ENCODE results near the gene CRACR2A.

CRACR2A gene

DNA sequence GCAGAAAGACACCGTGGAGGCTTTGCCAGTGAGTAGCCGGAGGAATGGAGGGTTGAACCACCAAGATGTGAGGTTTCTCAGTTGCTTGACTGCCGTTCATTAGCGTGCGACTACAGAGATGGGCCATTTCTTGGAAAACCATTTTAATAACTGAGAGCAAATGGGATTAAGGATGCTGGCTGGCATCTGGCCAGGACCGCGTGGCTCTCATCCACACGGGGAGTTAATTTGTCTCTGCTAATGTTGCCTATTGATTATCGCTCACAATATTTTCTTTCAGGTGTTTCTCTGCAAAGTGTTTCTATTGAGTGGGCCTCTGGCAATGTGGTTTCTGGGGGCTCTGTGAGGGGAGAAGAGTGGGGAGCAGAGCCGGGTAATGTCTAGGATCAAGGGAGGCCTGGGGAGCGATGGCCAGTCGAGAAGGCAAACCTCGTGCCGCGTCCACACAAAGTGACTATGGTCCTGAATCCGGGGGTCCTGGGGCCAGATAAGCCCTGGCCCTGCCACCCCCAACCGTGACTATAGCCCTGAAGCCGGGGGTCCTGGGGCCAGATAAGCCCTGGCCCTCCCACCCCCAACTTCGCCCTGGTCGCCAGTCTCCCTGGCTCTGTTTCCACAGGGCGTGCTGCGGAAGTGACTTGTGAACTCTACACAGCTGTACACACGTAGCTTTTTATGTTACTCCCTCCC is 151.3 kb downstream of the CRACR2A start:
- in situ Hi-C loops (cut with MboI; ENCODE audit: low sequenced_read_pairs), result no loop called here

DNA sequence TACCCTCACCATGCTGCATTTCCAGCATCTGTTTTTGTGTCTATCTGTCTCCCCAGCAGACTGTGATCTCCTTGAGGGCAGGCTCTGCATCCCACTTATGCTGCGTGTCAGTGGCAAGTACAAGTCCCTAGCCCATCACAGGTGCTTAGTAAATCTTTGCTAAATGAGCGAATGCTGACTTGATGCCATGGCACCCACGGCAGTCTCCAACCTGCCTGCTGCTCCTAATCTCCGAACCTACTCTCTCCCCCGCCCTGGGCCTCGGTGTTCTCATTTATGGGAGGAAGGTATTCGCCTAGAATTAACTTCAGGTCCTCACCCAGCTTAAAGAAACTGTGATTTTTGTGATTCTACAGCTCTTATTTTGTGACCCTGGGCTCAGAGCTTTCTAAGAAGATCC is 152.0 kb downstream of the CRACR2A start:
- in situ Hi-C loops (cut with MboI; ENCODE audit: low sequenced_read_pairs), result no loop called here

DNA sequence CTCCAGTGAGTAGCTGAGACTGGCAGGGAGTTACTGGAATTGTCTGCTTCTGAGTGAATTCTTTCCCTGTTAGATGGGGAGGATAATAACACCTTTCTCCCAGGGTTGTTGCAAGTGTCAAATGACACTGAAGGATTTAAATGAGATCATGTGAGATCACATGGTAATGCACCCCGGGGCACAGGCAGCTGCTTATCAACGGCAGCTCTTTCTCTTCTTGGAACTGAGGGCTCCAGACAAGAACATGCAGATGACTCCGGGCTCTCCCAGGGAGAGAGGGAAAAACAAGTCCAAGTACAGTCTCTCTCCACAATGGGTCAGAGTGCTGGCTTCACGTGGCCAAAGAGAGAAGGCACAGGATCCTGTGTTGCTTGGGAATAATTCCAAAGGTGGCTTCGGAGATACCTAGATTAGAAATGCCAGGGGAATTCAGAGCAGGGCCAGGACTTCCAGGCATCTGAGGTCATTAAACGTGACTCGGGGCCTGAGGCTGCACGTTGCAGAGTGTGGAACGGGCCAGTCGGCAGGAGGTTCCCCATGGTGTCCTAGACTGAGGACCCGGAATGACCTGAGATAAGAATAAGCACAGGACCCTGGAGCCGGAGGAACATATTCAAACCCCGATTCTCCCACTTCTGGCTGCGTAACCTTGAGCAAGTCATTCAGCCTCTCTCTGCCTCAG is 152.7 kb downstream of the CRACR2A start:
- in situ Hi-C loops (cut with MboI; ENCODE audit: low sequenced_read_pairs), result no loop called here

DNA sequence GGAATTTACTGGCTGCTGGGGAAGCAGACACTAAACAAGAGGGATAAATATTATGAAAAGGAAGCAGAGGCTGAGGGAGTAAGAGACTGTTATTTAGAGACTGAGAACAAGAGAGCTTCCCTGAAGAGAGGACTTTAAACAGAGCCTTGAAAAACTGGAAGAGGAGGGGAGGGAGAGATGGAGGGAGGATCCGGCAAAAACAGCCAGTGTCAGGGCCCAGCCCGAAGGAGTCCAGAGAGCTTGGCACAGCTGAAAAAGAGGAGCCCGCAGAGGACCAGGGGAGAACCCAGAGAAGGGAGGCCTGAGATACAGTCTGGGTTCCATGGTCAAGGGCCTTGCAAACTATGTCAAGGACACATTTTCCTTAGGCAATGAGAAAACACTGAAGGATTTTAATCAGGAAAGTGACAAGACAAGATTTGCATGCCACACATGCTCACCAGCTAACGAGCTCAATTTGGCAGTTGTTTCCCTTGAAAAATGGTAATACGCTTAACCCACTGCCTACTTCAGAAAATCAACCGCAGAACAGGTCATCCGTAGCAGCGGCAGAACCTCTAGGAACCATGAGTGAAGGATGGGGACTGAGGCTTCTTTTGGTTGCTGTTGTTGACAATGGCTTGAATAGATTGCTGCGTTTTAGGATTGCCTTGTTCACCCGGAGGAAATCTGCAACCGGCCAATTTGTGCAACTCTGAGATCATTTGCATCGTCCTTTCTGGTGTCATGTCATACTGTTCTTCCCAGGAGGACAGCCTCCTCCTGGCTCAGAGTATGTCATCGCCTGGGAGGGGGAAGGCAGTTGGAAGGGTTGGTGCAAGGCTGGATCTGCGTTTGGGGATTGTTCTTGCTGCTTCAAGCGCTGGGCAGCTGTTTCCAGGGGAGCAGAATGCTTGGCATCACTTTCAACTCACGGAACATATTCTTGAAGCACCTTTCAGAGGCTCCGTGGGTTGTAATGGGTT is 153.7 kb downstream of the CRACR2A start:
- in situ Hi-C loops (cut with MboI; ENCODE audit: low sequenced_read_pairs), result no loop called here

DNA sequence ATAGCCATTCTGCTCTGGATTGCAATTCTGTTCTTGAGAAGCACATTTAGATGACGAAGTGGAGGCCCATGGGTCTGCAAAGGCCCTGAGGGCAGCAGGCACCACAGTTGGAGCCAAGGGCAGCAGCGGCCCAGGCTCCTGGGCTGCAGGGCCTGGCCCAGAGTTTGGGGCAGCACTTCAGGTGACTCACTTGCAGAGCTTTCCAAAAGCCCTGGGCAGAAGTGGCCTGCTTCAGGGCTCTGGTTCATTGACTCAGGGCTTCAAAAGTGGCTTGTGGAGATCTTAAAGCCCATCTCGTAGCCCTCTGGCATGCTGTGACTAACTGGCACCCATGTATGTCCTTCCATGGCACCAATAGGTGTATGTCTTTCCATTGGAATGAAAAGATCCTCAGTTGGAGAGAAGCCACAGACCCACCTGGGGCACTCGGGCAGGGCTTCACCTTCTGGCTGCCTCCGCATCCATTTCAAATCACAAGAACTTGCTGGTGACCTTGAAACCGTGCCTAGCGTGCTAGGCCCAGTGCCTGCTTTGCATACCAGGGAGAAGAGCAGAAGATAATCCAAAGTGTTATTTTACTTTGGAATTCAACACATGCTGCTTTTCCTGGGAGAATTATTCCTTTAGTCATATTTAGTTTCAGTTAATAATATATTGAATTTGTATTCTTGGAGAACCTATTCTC is 155.2 kb downstream of the CRACR2A start:
- in situ Hi-C loops (cut with MboI; ENCODE audit: low sequenced_read_pairs), result no loop called here

DNA sequence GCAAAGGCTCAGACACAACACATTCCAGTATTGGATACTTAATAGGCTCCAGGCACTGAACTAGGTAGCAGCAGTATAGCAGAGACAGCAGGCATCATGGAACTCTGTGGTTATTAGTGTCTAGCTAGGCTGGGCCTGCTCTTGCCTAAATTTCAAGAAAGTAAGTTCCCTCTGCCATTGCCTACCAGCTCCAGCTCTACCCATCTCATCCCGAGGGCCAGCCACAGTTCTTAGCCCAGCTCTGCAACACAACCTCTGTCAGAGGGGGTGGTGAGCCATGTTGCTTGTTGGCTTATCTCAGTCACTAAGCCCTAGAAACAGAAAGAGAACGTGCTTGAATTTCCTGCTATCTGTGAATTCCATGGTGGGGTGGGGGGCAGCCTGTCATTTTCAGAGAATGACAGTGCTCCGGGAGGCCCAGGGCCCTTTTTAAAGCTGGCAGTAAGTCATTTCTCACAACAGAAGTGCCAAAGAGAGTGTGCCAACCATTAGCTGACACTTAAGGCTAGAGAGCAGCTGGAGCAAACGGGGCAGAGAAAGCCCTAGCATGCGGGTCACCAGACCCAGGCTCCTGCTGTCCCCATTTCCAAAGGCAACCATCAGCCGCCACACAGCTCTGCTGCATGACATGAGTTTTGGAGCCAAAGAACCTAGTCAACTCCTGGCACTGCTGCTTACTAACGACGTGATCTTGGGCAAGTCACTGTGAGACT is 156.1 kb downstream of the CRACR2A start:
- in situ Hi-C loops (cut with MboI; ENCODE audit: low sequenced_read_pairs), result no loop called here

DNA sequence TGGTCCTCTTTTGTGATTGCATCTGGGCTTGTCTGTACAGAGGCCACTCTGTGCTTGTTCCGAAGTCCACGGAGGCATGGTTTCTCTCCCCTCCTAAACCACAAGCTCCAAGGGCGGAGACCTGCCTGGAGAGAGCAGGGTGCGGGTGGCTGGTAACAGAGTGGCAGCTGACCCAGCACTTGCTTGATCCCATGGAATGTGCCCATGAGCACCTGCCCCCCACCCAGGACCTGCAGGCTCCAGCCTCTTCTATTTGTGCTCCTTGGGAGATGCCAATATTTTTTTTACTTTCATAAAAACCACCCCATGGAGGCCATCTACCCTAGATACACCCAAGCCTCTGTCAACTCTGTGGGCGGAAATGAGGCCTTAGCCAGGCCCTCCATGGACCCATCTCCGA is 157.2 kb downstream of the CRACR2A start:
- in situ Hi-C loops (cut with MboI; ENCODE audit: low sequenced_read_pairs), result no loop called here

DNA sequence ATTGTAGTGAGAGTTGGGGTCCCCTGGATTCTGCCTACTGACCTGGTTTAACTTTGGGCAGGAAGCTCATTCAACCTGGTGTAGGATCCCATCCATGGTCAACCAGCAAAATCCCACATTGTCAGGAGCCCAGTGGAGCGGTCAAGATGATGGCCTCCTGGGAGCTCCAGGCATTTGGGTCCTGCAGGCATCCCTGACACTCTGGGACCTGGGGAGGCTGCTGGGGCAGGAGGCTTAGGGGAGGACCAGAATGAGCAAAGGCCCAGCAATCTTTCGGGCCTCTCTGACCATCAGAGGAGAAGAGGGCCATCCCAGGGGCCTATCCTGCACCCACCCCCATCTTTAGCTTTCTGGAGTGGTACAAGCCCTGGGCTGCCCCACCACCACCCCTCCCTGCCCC is 157.9 kb downstream of the CRACR2A start:
- in situ Hi-C loops (cut with MboI; ENCODE audit: low sequenced_read_pairs), result no loop called here

DNA sequence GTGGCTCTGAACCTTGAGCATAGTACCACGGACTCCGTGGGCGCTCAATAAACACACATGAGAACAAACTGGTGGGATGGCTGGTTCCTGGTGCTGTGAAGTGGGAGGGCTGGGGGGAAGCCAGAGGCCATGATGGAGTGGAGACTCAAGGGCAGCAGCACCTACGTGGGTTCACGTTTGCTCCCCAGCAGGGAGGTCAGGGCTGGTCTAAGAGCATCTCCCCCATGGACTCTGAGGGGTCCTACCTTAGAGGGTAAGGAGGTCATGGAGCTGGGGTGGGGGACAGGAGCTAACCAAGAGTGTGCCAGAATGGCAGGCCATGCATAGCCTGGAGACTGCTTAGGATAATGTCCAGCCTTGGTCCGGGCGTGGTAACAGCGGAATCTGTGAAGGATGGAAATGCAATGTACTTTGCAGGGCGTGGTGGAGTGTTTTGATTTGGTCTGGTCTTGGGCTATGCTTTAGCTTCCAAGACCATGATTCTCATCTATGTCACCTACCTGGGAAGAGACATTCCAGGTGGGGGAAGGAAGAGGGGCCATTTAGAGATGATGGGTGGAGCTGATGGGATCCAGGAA is 158.9 kb downstream of the CRACR2A start:
- in situ Hi-C loops (cut with MboI; ENCODE audit: low sequenced_read_pairs), result no loop called here

DNA sequence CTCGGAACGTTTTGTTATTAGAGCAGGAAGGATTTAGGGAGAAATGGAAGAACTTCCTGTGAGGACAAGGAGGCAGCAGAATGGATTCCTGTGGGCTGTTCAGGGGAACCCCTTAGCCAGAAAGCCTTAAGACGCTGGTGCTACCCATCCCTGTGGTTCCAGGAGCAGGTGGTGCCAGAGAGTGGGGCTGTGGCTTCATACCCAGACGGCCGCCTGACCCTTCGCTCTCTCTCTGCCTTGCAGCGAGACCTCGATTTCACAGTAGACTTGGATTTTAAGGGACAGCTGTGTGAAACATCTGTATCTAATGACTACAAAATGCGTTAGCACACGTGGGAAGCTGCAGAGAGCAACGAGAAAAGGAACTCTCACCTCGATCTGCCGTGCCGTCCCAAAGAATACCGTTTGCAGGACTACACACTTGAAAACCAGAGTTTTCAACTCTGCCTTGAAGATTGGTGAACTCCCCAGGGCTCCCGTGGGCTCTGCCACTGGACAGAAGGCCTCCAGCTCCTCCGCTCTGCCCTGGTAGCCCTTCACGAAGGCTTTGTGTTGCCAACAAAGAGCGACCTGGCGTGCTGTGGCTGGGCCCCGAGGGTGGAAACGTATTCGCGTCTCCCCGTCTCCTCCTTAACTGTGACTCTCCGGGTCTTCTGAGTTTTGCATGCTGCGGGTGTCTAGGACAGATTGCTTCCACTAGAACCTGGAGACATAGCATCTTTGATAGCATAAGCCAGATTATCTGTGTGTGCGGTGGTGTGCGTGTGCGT is 159.9 kb downstream of the CRACR2A start:
- in situ Hi-C loops (cut with MboI; ENCODE audit: low sequenced_read_pairs), result no loop called here

DNA sequence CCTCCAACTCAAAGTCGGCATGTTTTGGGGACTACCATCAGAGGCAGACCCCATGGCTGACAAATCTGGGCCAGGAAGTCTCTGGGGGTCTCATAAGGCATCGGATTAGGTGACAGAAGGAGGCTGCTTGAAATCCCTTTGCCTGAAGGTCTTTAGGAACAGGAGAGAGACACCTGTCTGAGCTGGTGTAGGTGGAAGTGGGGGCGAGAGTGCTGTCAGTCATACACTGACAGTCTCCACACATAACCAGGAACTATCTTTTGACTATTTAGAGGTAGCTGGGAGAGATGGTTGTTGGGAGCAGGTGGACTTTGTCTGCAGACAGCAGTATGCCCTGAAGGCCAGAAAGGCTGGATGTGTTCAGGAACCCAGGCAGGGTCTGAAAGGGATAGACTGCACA is 163.2 kb downstream of the CRACR2A start:
- in situ Hi-C loops (cut with MboI; ENCODE audit: low sequenced_read_pairs), result no loop called here

DNA sequence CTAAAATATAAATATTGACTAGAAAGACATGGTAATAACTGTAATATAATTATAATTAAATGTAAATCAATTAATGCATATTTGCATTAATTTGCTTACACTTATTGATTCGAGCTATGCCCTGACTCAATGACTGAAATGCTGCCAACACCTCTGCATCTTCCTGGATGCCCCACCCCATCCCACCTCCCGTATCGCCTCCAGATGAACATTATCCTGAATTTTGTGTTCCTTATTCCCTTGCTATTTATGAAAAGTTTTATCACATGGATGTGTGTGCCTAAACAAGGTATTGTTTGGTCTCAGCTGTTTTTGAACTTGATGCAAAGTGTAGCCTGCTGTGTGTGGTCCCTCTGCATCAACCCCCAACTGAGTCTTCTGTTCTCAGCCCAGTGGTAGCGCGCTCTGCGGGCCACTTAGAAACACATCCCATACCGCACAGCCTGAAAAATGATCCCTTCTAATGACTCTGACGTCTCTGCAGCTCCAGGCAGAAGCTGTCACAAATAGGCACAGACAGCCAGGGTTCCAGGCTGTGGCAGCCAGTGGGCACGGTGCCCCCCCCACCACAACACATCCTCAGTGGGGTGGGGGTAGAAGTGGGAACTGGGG is 165.4 kb downstream of the CRACR2A start:
- in situ Hi-C loops (cut with MboI; ENCODE audit: low sequenced_read_pairs), result no loop called here

DNA sequence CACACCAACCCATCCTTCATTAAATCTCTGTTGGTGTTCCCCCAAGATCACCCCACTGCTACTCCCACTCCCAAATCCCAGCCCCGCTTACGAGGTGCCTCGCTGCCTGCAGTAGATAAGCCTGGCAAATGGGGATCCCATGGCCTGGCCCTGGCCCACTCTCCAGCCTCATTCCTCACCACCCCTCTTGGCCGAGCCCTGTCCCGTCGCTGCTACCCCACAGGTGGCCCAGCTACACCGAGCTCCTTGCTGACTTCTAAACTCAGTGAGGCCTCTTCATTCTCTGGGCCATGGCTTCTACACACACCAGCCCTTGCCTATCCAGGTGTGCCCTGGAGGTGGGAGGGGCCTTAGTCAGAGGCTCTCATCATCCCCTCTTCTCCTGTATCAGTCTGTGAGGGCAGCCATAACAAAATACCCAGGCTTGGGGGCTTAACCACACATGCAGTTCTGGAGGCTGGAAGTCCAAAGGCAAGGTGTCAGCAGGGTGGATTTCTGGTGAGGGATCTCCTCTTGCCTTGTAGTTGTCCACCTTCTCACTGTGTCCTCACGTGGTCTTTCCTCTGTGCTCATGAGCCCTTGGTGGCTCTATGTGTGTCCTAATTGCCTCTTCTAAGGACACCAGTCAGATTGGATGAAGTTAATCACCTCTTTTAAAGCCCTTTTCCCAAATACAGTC is 169.1 kb downstream of the CRACR2A start:
- in situ Hi-C loops (cut with MboI; ENCODE audit: low sequenced_read_pairs), result no loop called here

DNA sequence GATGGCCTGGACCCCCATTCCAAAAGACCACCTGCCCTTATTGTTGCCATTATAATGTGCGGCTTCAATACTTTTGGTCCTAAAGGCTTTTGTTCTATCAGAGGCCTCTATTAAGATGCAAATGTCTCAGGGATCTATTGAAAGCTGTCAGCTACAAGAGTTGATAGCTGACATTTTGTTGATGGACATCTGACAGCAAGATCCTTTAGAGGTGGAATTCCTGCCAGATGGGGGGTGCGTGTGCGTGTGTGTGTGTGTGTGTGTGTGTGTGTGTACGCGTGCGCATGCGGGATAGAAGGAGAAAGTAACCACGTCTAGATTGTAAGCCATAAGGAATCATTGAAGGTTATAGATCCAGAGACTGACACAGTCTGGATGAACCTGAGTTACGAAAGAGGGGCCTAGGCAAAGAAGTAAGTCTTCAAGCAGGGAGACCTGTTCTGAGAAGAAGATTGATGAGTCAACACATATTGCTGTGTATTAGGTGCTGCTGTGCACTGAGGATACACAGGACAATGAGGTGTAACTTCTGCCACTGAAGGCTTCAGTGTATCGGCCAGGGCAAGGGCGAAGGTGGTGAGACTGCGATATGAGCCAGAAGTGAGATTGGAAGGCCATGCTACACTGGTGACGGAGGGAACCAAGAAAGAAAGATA is 172.7 kb downstream of the CRACR2A start:
- in situ Hi-C loops (cut with MboI; ENCODE audit: low sequenced_read_pairs), result no loop called here

DNA sequence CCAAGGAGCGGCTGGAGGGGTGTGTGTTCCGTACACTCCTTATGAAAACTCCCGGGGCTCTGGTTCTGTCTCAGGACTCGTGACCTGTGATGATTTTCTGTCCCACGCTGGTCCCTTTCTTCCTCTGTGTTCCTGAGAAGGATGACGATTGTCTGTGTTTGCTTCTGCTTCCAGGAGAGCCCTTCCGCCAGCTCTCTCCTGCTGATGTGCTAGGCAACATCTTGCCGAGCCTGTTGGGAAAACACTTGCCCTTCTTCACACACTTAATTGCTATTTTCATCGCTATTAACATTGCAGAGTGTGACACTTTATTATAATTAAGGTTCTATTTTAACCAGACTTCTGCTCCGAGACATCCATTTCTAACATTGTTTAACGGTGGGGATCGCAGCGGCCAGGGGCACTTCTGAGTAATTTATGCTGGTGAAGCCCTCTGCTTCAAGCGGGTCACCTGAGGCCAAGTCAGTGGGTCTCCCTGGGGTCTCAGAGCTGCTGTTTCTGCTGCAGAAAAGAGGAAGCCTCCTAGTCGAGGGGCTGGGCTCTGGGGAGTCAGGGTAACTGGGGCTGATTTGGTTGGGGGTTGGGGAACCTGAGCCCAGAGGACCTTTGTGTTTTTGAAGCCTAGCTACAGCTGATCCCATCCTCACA is 173.3 kb downstream of the CRACR2A start:
- in situ Hi-C loops (cut with MboI; ENCODE audit: low sequenced_read_pairs), result no loop called here

DNA sequence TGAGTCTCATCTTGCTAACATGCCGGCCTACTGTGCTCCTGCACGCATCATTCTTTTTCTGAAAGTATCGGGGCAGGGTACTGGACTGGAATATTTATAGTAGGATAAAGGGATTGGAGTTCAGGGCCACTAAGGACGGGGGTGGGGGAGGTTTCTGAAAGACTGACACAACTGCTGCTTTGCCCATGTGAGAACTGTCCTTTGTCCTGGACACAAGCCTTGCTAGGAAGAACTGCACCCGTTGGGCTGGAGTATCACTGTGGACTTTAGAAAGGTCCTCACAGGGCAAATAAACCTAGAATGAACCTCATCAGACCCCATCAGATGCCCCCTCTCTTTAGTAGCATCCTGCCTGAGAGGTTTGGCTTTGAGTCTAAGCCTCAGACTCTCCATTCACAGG is 174.4 kb downstream of the CRACR2A start:
- in situ Hi-C loops (cut with MboI; ENCODE audit: low sequenced_read_pairs), result no loop called here

DNA sequence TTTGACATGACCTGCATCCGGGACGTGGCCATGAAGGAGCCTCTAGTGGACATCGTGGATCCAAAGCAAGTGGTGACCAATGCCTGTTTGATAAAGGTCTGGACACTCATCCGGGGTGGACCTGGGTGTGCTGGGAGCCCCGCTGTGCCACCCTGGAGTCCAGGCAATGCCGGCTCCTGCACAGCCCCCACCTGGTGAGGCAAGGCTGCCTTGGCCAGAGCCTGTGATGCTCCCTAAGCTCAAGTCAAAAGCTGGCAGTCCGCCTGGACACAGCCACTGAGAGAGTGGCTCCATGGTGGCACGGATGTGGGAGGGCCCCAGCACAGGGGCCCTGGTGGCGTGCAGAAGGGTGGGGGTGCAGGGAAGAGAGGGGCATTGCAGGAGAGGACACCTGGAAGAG is 176.0 kb downstream of the CRACR2A start:
- in situ Hi-C loops (cut with MboI; ENCODE audit: low sequenced_read_pairs), result no loop called here

Data from HL-60/S4 treated with phorbol 12-myristate 13-acetate at 8.2 ng/mL for 4 days and 3 days (cell line).